Liver (tissue), 3 donors: Measurements from ENCODE around the gene ART3.
A peak's percentile ranks its signal among the peaks of the same experiment; 100 is the strongest.

Experiments
- ATF3 ChIP-seq: IDR thresholded peaks from 2 replicates; pipeline ENCODE4 v1.6.1; 2016; ENCODE audit warnings: antibody characterized with exemption
- CTCF ChIP-seq: fragments of 150-350 bp; IDR thresholded peaks from 2 replicates; pipeline ENCODE4 v1.5.1; 2017; ENCODE audit warnings: improper control_type of control experiment, low read depth, low read length; ENCODE audit not compliant: missing input control
- EGR1 ChIP-seq, 2 donors: IDR thresholded peaks; 2 replicates each; pipeline ENCODE4 v1.6.1; 2016 to 2018; ENCODE audit warnings: antibody characterized with exemption in 2 of 2, low read depth in 2 of 2
- FOXA1 ChIP-seq: IDR thresholded peaks from 2 replicates; pipeline ENCODE4 v1.6.1; 2016; ENCODE audit warnings: antibody characterized with exemption
- GABPA ChIP-seq, 2 donors: IDR thresholded peaks in 1 of 2; conservative IDR thresholded peaks in 1 of 2; 2 replicates each; pipeline ENCODE4 v1.6.1; 2016; ENCODE audit warnings: antibody characterized with exemption in 2 of 2, mild to moderate bottlenecking in 1 of 2, moderate library complexity in 1 of 2
- JUND ChIP-seq, 2 donors: IDR thresholded peaks; 2 replicates each; pipeline ENCODE4 v1.6.1; 2016; ENCODE audit warnings: antibody characterized with exemption in 2 of 2
- RAD21 ChIP-seq, 2 donors: IDR thresholded peaks; 2 replicates each; pipeline ENCODE4 v1.6.1; 2016; ENCODE audit warnings: antibody characterized with exemption in 2 of 2, mild to moderate bottlenecking in 2 of 2
- REST ChIP-seq: IDR thresholded peaks from 2 replicates; pipeline ENCODE4 v1.6.1; 2016; ENCODE audit warnings: antibody characterized with exemption, mild to moderate bottlenecking
- RXRA ChIP-seq, 2 donors: IDR thresholded peaks; 2 replicates each; pipeline ENCODE4 v1.6.1; 2017 to 2018; ENCODE audit warnings: antibody characterized with exemption in 2 of 2, mild to moderate bottlenecking in 1 of 2
- SP1 ChIP-seq: IDR thresholded peaks from 2 replicates; pipeline ENCODE4 v1.6.1; 2018; ENCODE audit warnings: antibody characterized with exemption, mild to moderate bottlenecking
- TAF1 ChIP-seq: conservative IDR thresholded peaks from 2 replicates; pipeline ENCODE4 v1.6.1; 2016; ENCODE audit warnings: antibody characterized with exemption, mild to moderate bottlenecking
- YY1 ChIP-seq: IDR thresholded peaks from 2 replicates; pipeline ENCODE4 v1.6.1; 2016; ENCODE audit warnings: antibody characterized with exemption, mild to moderate bottlenecking
- ZBTB33 ChIP-seq: IDR thresholded peaks from 2 replicates; pipeline ENCODE4 v1.6.1; 2016; ENCODE audit warnings: antibody characterized with exemption
- donor health status: healthy.
- donor health status: healthy.

- no peak for TF ChIP-seq EGR1 (IDR thresholded peaks at IDR 0.05; ENCODE audit: low read depth in 2 of 2)
- no peak for TF ChIP-seq CTCF
- TF ChIP-seq JUND (IDR thresholded peaks at IDR 0.05), result no peak
- no peak for TF ChIP-seq REST
- TF ChIP-seq ZBTB33, result no peak
- no peak for TF ChIP-seq RAD21 (IDR thresholded peaks at IDR 0.05)
- peak; percentile 51 for TF ChIP-seq YY1
- TF ChIP-seq TAF1, result no peak
- no peak for TF ChIP-seq GABPA (IDR thresholded peaks at IDR 0.05 in 1 of 2, conservative IDR thresholded peaks at IDR 0.05 in 1 of 2)
- TF ChIP-seq ATF3, result no peak
- peak; percentile 25 to 58 for TF ChIP-seq RXRA (IDR thresholded peaks at IDR 0.05)
- TF ChIP-seq SP1, result peak; percentile 28
- no peak for TF ChIP-seq FOXA1
Observed at GRCh38 chr4:76084542-76084941, 10.0 kb downstream of the ART3 start.
